Measurements from ENCODE around the gene FAM217B. TPM values are rescaled to one million over a fixed set of nuclear protein-coding genes. Genes with fewer than 3 reads are reported as not detected.
A peak's percentile ranks its signal among the peaks of the same experiment; 100 is the strongest.

The FAM217B gene, protein sequence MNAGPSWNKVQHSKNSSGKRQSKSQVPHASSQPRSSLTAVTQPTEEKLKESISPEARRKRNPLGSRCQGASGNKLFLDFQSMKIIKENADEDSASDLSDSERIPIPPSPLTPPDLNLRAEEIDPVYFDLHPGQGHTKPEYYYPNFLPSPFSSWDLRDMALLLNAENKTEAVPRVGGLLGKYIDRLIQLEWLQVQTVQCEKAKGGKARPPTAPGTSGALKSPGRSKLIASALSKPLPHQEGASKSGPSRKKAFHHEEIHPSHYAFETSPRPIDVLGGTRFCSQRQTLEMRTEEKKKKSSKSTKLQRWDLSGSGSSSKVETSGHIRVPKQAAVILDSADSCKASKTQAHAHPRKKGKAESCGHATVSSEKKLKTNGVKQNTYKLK
- total RNA-seq (ENCODE audit: unreplicated experiment), result 11.4 TPM
- long read RNA-seq, full-length matches to known transcripts, result 10 of 12 reads
- long read RNA-seq, partial matches to known transcripts, result 0 of 12 reads
- long read RNA-seq, other reads (novel, unspliced or antisense), result 2 of 12 reads

GRCh38 chr20:59940129-59940955 lies at the start of gene FAM217B, which contains the start of gene PPP1R3D:
TSS of gene FAM217B (plus strand) at chr20:59940389. CDS start at chr20:59943944, 3,555 bp downstream.
TSS of gene PPP1R3D (minus strand) at chr20:59940305. CDS start at chr20:59939931, 374 bp downstream.
- peak within 1 kb of the TSS; percentile 96 for H3K4me3 Mint-ChIP-seq (ENCODE audit: unreplicated experiment)
- H3K27ac Mint-ChIP-seq (ENCODE audit: unreplicated experiment), result peak within 1 kb of the TSS; percentile 95
- peak; percentile 95 for DNase-seq (ENCODE audit: low spot score)
- H3K27me3 Mint-ChIP-seq (ENCODE audit: unreplicated experiment), result peaks cover 12% of the 10 kb centered on the region
- TF ChIP-seq CTCF (IDR thresholded peaks at IDR 0.05; ENCODE audit: unreplicated experiment), result peak; percentile 27
- H3K4me1 Mint-ChIP-seq (ENCODE audit: unreplicated experiment), result peaks cover 11% of the 10 kb centered on the region
- H3K9me3 Mint-ChIP-seq (ENCODE audit: unreplicated experiment), result no peaks in the 10 kb centered on the region
- H3K36me3 Mint-ChIP-seq (ENCODE audit: low read depth, unreplicated experiment), result no peaks in the 10 kb centered on the region

GRCh38 chr20:59891581-59891980 lies 48.6 kb upstream of the FAM217B start:
- no peaks in the 10 kb centered on the region for H3K4me1 Mint-ChIP-seq (ENCODE audit: unreplicated experiment)
- H3K4me3 Mint-ChIP-seq (ENCODE audit: unreplicated experiment), result no peak overlapping the region
- H3K27ac Mint-ChIP-seq (ENCODE audit: unreplicated experiment), result no peak overlapping the region
- no peaks in the 10 kb centered on the region for H3K36me3 Mint-ChIP-seq (ENCODE audit: low read depth, unreplicated experiment)
- no peak for TF ChIP-seq CTCF (IDR thresholded peaks at IDR 0.05; ENCODE audit: unreplicated experiment)
- H3K27me3 Mint-ChIP-seq (ENCODE audit: unreplicated experiment), result no peaks in the 10 kb centered on the region
- DNase-seq (ENCODE audit: low spot score), result no peak
- H3K9me3 Mint-ChIP-seq (ENCODE audit: unreplicated experiment), result no peaks in the 10 kb centered on the region

DNA sequence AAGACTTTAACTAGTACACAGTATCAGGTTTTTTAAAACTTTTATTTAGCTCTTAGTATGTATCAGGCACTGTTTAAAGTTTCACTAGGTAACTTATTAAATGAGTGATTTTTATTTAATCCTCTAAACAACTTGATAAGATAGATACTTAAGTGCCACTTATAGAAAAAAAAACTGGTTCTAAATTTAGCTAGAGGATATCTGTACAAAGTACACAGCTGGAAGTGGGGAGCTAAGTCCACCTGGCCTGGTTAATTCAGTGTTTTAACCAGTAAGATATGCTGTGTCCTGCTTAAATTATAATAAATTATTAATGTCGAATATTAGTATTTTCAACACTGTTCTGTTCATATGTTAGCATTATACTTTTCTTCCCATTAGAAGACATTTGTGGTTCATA lies 44.3 kb upstream of the FAM217B start:
- no peak for TF ChIP-seq CTCF (IDR thresholded peaks at IDR 0.05; ENCODE audit: unreplicated experiment)
- Mint-ChIP-seq H3K27ac (ENCODE audit: unreplicated experiment) (no peak overlapping the region), H3K27me3 (ENCODE audit: unreplicated experiment) (peaks cover 2% of the 10 kb centered on the region), H3K9me3 (ENCODE audit: unreplicated experiment) (no peaks in the 10 kb centered on the region), H3K4me1 (ENCODE audit: unreplicated experiment) (no peaks in the 10 kb centered on the region), H3K4me3 (ENCODE audit: unreplicated experiment) (no peak overlapping the region), H3K36me3 (ENCODE audit: low read depth, unreplicated experiment) (no peaks in the 10 kb centered on the region)
- no peak for DNase-seq (ENCODE audit: low spot score)

DNA sequence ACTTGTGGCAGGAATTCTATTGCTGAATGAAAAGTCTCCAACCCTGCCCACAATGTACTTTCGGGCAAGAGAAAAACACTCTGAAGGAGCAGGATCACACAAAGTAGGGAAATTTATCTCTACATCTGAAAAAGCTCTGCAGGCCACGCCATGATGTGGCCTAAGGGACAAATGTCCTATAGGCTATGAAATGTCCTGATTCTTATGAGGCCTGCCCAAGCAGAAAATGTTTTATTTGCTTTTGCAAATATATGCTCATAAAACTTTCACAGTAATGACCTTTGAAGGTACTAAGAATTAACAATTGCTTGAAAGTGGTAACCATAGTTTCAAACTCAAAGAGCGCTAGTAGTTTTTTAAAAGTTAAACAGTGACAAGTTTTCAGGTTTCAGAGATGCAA lies 37.7 kb upstream of the FAM217B start:
- no peak for DNase-seq (ENCODE audit: low spot score)
- Mint-ChIP-seq H3K27ac (ENCODE audit: unreplicated experiment) (no peak overlapping the region), H3K27me3 (ENCODE audit: unreplicated experiment) (no peaks in the 10 kb centered on the region), H3K36me3 (ENCODE audit: low read depth, unreplicated experiment) (no peaks in the 10 kb centered on the region), H3K4me3 (ENCODE audit: unreplicated experiment) (no peak overlapping the region), H3K9me3 (ENCODE audit: unreplicated experiment) (no peaks in the 10 kb centered on the region), H3K4me1 (ENCODE audit: unreplicated experiment) (no peaks in the 10 kb centered on the region)
- TF ChIP-seq CTCF (IDR thresholded peaks at IDR 0.05; ENCODE audit: unreplicated experiment), result no peak
